ENCODE data around the gene HELQ. TPM values are rescaled to one million over a fixed set of nuclear protein-coding genes. Genes with fewer than 3 reads are reported as not detected.

HELQ gene
- total RNA-seq, 3 donors from 2014 or later (not counting 1 experiment from before 2014, with no cell fraction given): 19.8 to 33.6 (median 29.9) TPM

DNA sequence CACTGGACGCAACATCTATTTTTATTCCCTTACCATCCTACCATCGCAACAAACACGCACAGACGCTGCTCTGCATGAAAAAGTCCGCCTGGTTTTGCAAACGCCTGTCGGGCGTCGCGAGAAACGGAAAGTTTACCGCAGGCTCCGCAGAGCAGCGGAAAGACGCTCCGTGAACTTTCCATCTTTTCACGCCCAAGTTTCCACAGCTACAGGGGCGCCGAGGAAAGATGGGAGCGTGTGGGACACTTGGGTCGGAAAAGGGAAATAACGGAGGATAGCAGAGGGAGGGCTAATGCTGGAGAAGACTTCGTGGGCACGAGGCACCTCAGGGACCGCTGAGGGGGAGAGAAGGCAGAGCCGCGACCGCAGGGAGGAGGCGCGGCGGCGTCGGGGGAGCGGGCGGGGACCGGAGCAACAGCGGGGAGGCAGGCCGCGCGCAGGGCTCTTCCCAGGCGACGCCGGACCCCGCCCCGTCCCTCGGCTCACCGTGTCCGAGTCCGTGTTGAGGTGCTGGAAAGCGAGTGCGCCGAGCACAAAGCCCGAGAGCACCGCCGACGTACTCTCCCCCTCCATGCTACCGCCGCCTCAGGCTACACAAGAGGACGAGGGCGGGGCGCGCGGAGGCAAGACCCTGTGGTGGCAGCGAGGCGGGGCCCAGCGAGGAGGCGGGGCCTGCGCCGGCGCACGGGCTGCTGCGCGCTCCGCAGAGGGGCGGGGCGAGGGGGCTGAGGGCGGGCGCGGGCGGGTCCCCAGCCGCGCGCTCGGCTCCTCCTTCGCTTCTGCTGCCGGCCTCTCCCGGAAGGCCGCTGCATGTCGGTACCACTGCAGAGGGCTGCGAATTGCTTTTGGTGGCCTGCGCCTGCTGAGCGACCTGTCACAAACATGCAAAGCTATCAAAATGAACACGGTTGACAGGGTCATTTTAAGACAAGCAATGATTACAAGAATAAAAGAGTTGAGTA, 29.2 kb upstream of the HELQ start, which contains the start of gene ABRAXAS1:
Gene ABRAXAS1 (minus strand): TSS at position 601 of the 962 bp plus-strand sequence. CDS start 28 bp downstream, at position 573.
- no peaks in the 10 kb centered on the region for H3K9me3 ChIP-seq (ENCODE audit: control insufficient read depth, insufficient read depth, low read length)
- Mint-ChIP-seq H3K27ac (peak within 1 kb of the TSS; percentile 92 to 96), H3K4me3 (peak within 1 kb of the TSS; percentile 99), H3K27me3 (ENCODE audit: low read depth in 2 of 2) (no peaks in the 10 kb centered on the region), H3K9me3 (no peaks in the 10 kb centered on the region), H3K4me1 (peaks cover 14 to 21% of the 10 kb centered on the region in 2 donors), H3K36me3 (no peaks in the 10 kb centered on the region)
- peaks cover 11% of the 10 kb centered on the region for H3K4me1 ChIP-seq (ENCODE audit: control insufficient read depth, insufficient read depth, low read length)
- TF ChIP-seq, protein P1, sequence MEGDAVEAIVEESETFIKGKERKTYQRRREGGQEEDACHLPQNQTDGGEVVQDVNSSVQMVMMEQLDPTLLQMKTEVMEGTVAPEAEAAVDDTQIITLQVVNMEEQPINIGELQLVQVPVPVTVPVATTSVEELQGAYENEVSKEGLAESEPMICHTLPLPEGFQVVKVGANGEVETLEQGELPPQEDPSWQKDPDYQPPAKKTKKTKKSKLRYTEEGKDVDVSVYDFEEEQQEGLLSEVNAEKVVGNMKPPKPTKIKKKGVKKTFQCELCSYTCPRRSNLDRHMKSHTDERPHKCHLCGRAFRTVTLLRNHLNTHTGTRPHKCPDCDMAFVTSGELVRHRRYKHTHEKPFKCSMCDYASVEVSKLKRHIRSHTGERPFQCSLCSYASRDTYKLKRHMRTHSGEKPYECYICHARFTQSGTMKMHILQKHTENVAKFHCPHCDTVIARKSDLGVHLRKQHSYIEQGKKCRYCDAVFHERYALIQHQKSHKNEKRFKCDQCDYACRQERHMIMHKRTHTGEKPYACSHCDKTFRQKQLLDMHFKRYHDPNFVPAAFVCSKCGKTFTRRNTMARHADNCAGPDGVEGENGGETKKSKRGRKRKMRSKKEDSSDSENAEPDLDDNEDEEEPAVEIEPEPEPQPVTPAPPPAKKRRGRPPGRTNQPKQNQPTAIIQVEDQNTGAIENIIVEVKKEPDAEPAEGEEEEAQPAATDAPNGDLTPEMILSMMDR (IDR thresholded peaks at IDR 0.05): no peak
- peak within 1 kb of the TSS; percentile 67 for H3K27ac ChIP-seq (ENCODE audit: low read length)
- ATAC-seq: peak; percentile 95 to 100 (median 97)
- H3K4me3 ChIP-seq (ENCODE audit: low read length): peak within 1 kb of the TSS; percentile 67
- under 1% methylated on average over 93 of the region's 93 CpGs for WGBS (ENCODE audit: insufficient coverage)
- H3K36me3 ChIP-seq (ENCODE audit: control insufficient read depth, insufficient read depth, low read length): no peaks in the 10 kb centered on the region
- H3K27me3 ChIP-seq (ENCODE audit: control insufficient read depth, insufficient read depth, low read length): no peaks in the 10 kb centered on the region
- peak; percentile 93 to 97 for DNase-seq
- intact Hi-C loops (cut with micrococcal nuclease): loop anchor here (1.0 kb wide), 1 partner anchor 29 kb away; the partner anchor contains the start of gene HELQ

DNA sequence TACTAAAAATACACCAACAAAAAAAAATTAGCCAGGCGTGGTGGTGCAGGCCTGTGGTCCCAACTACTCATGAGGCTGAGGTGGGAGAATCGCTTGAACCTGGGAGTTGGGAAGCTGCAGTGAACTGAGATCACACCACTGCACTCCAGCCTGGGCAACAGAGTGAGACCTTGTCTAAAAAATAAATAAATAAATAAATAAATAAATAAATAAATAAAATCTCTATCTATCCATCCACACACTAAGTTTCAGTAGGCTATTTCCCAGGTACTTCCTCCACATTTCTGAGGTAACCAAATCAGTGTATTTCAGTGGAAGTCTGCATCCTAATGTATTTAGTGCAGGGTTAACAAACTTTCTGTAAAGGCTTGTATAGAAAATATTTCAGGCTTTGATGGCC, 18.3 kb upstream of the HELQ start:
- H3K4me1 Mint-ChIP-seq: peaks cover 11 to 19% of the 10 kb centered on the region in 2 donors
- TF ChIP-seq, protein P1 (IDR thresholded peaks at IDR 0.05): no peak
- no peaks in the 10 kb centered on the region for H3K36me3 Mint-ChIP-seq

DNA sequence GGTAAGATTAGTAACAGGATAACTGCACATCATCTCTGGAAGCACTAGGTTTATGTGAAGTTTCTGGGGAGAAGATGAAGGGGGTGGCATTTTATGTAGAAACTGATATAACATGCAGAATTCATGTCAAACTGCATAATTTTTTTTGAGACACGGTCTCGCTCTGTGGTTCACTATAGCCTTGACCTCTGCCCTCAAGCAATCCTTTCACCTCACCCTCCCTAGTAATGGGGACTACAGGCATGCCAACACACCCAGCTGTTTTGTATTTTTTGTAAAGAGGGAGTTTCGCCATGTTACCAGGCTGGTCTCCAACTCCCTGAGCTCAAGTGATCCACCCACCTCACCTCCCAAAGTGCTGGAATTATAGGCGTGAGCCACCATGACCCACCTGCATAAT, 17.8 kb upstream of the HELQ start:
- Mint-ChIP-seq H3K27me3 (ENCODE audit: low read depth in 2 of 2) (no peaks in the 10 kb centered on the region), H3K9me3 (no peaks in the 10 kb centered on the region), H3K36me3 (no peaks in the 10 kb centered on the region), H3K4me1 (peaks cover 11 to 19% of the 10 kb centered on the region in 2 donors), H3K4me3 (no peak overlapping the region), H3K27ac (no peak overlapping the region)
- Histone ChIP-seq H3K4me1 (ENCODE audit: control insufficient read depth, insufficient read depth, low read length) (peaks cover 11% of the 10 kb centered on the region), H3K9me3 (ENCODE audit: control insufficient read depth, insufficient read depth, low read length) (no peaks in the 10 kb centered on the region), H3K27me3 (ENCODE audit: control insufficient read depth, insufficient read depth, low read length) (no peaks in the 10 kb centered on the region), H3K36me3 (ENCODE audit: control insufficient read depth, insufficient read depth, low read length) (peaks cover 23% of the 10 kb centered on the region), H3K4me3 (ENCODE audit: low read length) (no peak overlapping the region), H3K27ac (ENCODE audit: low read length) (no peak overlapping the region)
- WGBS (ENCODE audit: insufficient coverage): 95% methylated on average over 2 of the region's 4 CpGs
- TF ChIP-seq, protein P1 (IDR thresholded peaks at IDR 0.05): no peak
- no peak for DNase-seq
- ATAC-seq: no peak
- intact Hi-C loops (cut with micrococcal nuclease): no loop called here

More for the DNA sequence above, 18.3 kb upstream of the HELQ start:
- 64% methylated on average over 2 of the region's 2 CpGs for WGBS (ENCODE audit: insufficient coverage)
- Histone ChIP-seq H3K36me3 (ENCODE audit: control insufficient read depth, insufficient read depth, low read length) (peaks cover 20% of the 10 kb centered on the region), H3K27me3 (ENCODE audit: control insufficient read depth, insufficient read depth, low read length) (no peaks in the 10 kb centered on the region), H3K4me3 (ENCODE audit: low read length) (no peak overlapping the region), H3K4me1 (ENCODE audit: control insufficient read depth, insufficient read depth, low read length) (peaks cover 11% of the 10 kb centered on the region), H3K27ac (ENCODE audit: low read length) (no peak overlapping the region), H3K9me3 (ENCODE audit: control insufficient read depth, insufficient read depth, low read length) (no peaks in the 10 kb centered on the region)
- H3K27ac Mint-ChIP-seq: no peak overlapping the region
- intact Hi-C loops (cut with micrococcal nuclease): no loop called here
- ATAC-seq: no peak
- H3K27me3 Mint-ChIP-seq (ENCODE audit: low read depth in 2 of 2): no peaks in the 10 kb centered on the region
- DNase-seq: no peak
- no peak overlapping the region for H3K4me3 Mint-ChIP-seq
- no peaks in the 10 kb centered on the region for H3K9me3 Mint-ChIP-seq

All from natural killer cell (primary cell).